Measurements from ENCODE around the gene FAM50A.

DNA sequence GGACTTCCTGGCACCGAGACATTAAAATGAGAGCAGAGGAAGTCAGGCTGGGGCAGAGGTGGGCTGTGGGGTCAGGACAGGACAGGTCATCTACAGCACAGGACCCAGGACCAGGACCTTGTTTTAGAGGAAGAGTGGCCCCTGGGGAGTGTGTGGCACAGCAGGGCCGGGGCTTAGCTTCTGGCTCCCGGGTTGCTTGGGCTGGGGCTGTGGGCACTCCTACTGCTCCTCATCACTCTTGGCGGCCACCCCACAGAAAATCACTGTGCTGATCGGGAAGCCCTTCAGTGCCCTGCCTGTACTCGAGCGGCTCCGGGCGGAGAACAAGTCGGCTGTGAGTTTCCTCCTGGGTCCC lies 23.6 kb upstream of the FAM50A start:
- TF ChIP-seq, protein P1, sequence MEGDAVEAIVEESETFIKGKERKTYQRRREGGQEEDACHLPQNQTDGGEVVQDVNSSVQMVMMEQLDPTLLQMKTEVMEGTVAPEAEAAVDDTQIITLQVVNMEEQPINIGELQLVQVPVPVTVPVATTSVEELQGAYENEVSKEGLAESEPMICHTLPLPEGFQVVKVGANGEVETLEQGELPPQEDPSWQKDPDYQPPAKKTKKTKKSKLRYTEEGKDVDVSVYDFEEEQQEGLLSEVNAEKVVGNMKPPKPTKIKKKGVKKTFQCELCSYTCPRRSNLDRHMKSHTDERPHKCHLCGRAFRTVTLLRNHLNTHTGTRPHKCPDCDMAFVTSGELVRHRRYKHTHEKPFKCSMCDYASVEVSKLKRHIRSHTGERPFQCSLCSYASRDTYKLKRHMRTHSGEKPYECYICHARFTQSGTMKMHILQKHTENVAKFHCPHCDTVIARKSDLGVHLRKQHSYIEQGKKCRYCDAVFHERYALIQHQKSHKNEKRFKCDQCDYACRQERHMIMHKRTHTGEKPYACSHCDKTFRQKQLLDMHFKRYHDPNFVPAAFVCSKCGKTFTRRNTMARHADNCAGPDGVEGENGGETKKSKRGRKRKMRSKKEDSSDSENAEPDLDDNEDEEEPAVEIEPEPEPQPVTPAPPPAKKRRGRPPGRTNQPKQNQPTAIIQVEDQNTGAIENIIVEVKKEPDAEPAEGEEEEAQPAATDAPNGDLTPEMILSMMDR (IDR thresholded peaks at IDR 0.05), result no peak
- no peak for TF ChIP-seq POLR2A (IDR thresholded peaks at IDR 0.05)
